Sciatic nerve (tissue), 2 donors: ENCODE data around the gene NFU1. TPM values are rescaled to one million over a fixed set of nuclear protein-coding genes. Genes with fewer than 3 reads are reported as not detected.

Experiments used
- ATAC-seq: fragments of 200-7000 bp; cut with Tn5 transposase; one replicate; pipeline ENCODE4 v1.9.1; 2020; ENCODE audit warnings: mild to moderate bottlenecking, moderate library complexity
- DNase-seq: peaks from one replicate; pipeline ENCODE4 v3.0.0-alpha.2; 2020; ENCODE audit warnings: low spot score
- intact Hi-C: fragments of 100-400 bp; cut with DNase I; formaldehyde crosslinking; loops from one replicate; pipeline ENCODE4 v1.14.2; 2022
- total RNA-seq: library from RNA; stranded (reverse); fragmentation: NEBNext Ultra II Directional; extraction: Animal tissue kit (Norgen Biotek cat#: 25700); gene quantifications from one replicate; pipeline ENCODE4 v1.2.1, GENCODE V29; 2021
- donor health status: DM: no; HTN: no; CAD: no.
- donor health status: DM: no; HTN: no; CAD: no.

Gene NFU1
- total RNA-seq, 1 donor from 2014 or later, result 35.5 TPM

- ATAC-seq (no peak), DNase-seq (no peak)
- intact Hi-C loops, result no loop called here
Measured at GRCh38 chr2:69393963-69394362, 43.3 kb downstream of the NFU1 start.

- no peak for DNase-seq
- intact Hi-C loops, result no loop called here
- no peak for ATAC-seq
Measured at GRCh38 chr2:69390471-69390870, 46.8 kb downstream of the NFU1 start.

- ATAC-seq (peak; percentile 24), DNase-seq (no peak)
- intact Hi-C loops, result no loop called here
Measured at GRCh38 chr2:69390001-69390400, 47.2 kb downstream of the NFU1 start.

- intact Hi-C loops, result no loop called here
- peak; percentile 59 for ATAC-seq
- DNase-seq, result no peak
Measured at GRCh38 chr2:69389271-69389670, 48.0 kb downstream of the NFU1 start.

GRCh38 chr2:69387770-69388481, 49.3 kb downstream of the NFU1 start:
- peak; percentile 3 for ATAC-seq
- intact Hi-C loops, result no loop called here
- DNase-seq, result no peak

- ATAC-seq (peak; percentile 97), DNase-seq (peak; percentile 97)
- intact Hi-C loops, result no loop called here
Measured at GRCh38 chr2:69386789-69387734, 50.2 kb downstream of the NFU1 start, which contains the start of gene GFPT1. TSS of gene GFPT1 (minus strand) at chr2:69387227. CDS start at chr2:69387071, 156 bp downstream.

GRCh38 chr2:69386360-69386759, 50.9 kb downstream of the NFU1 start:
- no peak for ATAC-seq
- intact Hi-C loops, result no loop called here
- no peak for DNase-seq

GRCh38 chr2:69385443-69386151, 51.6 kb downstream of the NFU1 start:
- intact Hi-C loops, result no loop called here
- no peak for DNase-seq
- ATAC-seq, result no peak

- intact Hi-C loops, result no loop called here
- no peak for ATAC-seq
- no peak for DNase-seq
Measured at GRCh38 chr2:69384618-69385081, 52.6 kb downstream of the NFU1 start.

- DNase-seq (no peak), ATAC-seq (no peak)
- intact Hi-C loops, result no loop called here
Measured at GRCh38 chr2:69383176-69383812, 53.9 kb downstream of the NFU1 start.

- no peak for DNase-seq
- intact Hi-C loops, result no loop called here
Measured at GRCh38 chr2:69382547-69382946, 54.7 kb downstream of the NFU1 start.

GRCh38 chr2:69381337-69381737, 55.9 kb downstream of the NFU1 start:
- peak; percentile 38 for ATAC-seq
- intact Hi-C loops, result no loop called here
- DNase-seq, result no peak

More at GRCh38 chr2:69382547-69382946, 54.7 kb downstream of the NFU1 start:
- ATAC-seq, result no peak

GRCh38 chr2:69380072-69380917, 56.9 kb downstream of the NFU1 start:
- intact Hi-C loops, result no loop called here
- DNase-seq (no peak), ATAC-seq (no peak)

- DNase-seq (no peak), ATAC-seq (peak; percentile 52)
- intact Hi-C loops, result no loop called here
Measured at GRCh38 chr2:69376403-69376802, 60.8 kb downstream of the NFU1 start.

GRCh38 chr2:69375494-69376353, 61.5 kb downstream of the NFU1 start:
- ATAC-seq (peak; percentile 66), DNase-seq (no peak)
- intact Hi-C loops, result no loop called here

GRCh38 chr2:69372767-69373166, 64.5 kb downstream of the NFU1 start:
- intact Hi-C loops, result no loop called here
- no peak for ATAC-seq
- DNase-seq, result no peak

GRCh38 chr2:69369802-69370201, 67.4 kb downstream of the NFU1 start:
- DNase-seq, result no peak
- intact Hi-C loops, result no loop called here
- no peak for ATAC-seq
